Stimulated activated CD8-positive, alpha-beta memory T cell treated with anti-CD3 and anti-CD28 coated beads, Interleukin-7, amount 100 ng/mL, for 4 hours (primary cell): ENCODE results near the gene ST6GAL1.
"Not testable (repeated sequence)": the region's sequence is repeated elsewhere in the genome, so short reads cannot be mapped to it uniquely, and the experiment has no call there.

Experiments
- DNase-seq, 2 donors: peaks; one replicate each; pipeline ENCODE4 v3.0.0-alpha.2; 2020; ENCODE audit warnings: low read depth in 2 of 2

ST6GAL1 gene

GRCh38 chr3:186930143-186930640, at the start of gene ST6GAL1:
TSS of gene ST6GAL1 (plus strand) at chr3:186930526. CDS start at chr3:187042704, 112,178 bp downstream.
- peak; percentile 46 to 69 for DNase-seq

GRCh38 chr3:186882150-186882524, 48.2 kb upstream of the ST6GAL1 start:
- no peak for DNase-seq

- peak; percentile 15 to 17 for DNase-seq
Measured at GRCh38 chr3:186882881-186883685, 47.2 kb upstream of the ST6GAL1 start.

GRCh38 chr3:186883686-186884058, 46.7 kb upstream of the ST6GAL1 start:
- DNase-seq, result no peak

GRCh38 chr3:186884868-186885267, 45.5 kb upstream of the ST6GAL1 start:
- DNase-seq, result not testable (repeated sequence)

- no peak for DNase-seq
Measured at GRCh38 chr3:186886202-186886981, 43.9 kb upstream of the ST6GAL1 start.

GRCh38 chr3:186887507-186887938, 42.8 kb upstream of the ST6GAL1 start:
- not testable (repeated sequence) for DNase-seq

- DNase-seq, result no peak
Measured at GRCh38 chr3:186888569-186888968, 41.8 kb upstream of the ST6GAL1 start.

GRCh38 chr3:186889698-186890097, 40.6 kb upstream of the ST6GAL1 start:
- not testable (repeated sequence) for DNase-seq

GRCh38 chr3:186890911-186891310, 39.4 kb upstream of the ST6GAL1 start:
- no peak for DNase-seq

GRCh38 chr3:186893071-186893470, 37.3 kb upstream of the ST6GAL1 start:
- not testable (repeated sequence) for DNase-seq

- DNase-seq, result no peak
Measured at GRCh38 chr3:186895406-186895805, 34.9 kb upstream of the ST6GAL1 start.

GRCh38 chr3:186896006-186896405, 34.3 kb upstream of the ST6GAL1 start:
- no peak for DNase-seq

GRCh38 chr3:186896875-186897274, 33.5 kb upstream of the ST6GAL1 start:
- no peak for DNase-seq

- no peak for DNase-seq
Measured at GRCh38 chr3:186901135-186901734, 29.1 kb upstream of the ST6GAL1 start.

GRCh38 chr3:186902154-186902553, 28.2 kb upstream of the ST6GAL1 start:
- no peak for DNase-seq

GRCh38 chr3:186902713-186903112, 27.6 kb upstream of the ST6GAL1 start:
- DNase-seq, result no peak

GRCh38 chr3:186903676-186904075, 26.6 kb upstream of the ST6GAL1 start:
- DNase-seq, result not testable (repeated sequence)

- not testable (repeated sequence) for DNase-seq
Measured at GRCh38 chr3:186907075-186907474, 23.3 kb upstream of the ST6GAL1 start.

- peak; percentile 62 to 63 for DNase-seq
Measured at GRCh38 chr3:186909078-186909853, 21.1 kb upstream of the ST6GAL1 start.
